ENCODE data around the gene FREY1. TPM values are rescaled to one million over a fixed set of nuclear protein-coding genes. Genes with fewer than 3 reads are reported as not detected.
A peak's percentile ranks its signal among the peaks of the same experiment; 100 is the strongest.

FREY1 gene, protein sequence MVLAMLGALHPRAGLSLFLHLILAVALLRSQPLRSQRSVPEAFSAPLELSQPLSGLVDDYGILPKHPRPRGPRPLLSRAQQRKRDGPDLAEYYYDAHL
- 0.88 and 1.8 TPM in 2 replicates for total RNA-seq

DNA sequence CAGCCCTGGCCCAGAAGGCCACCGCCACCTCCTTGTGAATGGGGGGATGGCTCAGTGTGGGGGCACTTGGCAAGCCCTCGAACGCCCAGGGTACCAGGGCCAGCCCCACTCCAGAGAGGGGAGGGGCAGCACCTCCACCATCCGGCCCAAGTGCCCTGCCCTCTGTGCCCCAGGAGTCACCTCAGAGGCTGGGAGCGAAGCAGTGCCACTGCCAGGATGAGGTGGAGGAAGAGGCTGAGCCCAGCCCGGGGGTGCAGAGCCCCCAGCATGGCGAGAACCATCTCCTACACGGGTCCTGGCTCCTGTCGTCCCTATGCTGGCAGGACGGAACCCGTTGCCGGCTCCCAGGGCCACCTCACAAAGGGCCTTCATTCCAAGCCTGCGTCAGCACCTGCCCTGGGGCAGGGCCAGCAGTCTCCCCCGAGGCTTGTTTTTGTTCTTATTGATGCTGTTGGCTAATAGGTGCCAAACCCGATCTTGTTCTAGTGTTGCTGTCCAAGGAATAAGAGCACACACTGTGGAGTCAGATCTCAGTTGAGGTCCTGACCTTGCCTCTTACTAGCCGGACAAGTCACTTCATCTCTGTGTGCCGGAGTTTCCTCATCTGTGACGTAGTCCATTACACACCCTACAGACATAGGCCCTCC lies at the start of gene FREY1:
FREY1 (minus strand) TSS at position 307 of the 647 bp plus-strand sequence; CDS start at position 281, 26 bp downstream.
- TF ChIP-seq, protein P1, sequence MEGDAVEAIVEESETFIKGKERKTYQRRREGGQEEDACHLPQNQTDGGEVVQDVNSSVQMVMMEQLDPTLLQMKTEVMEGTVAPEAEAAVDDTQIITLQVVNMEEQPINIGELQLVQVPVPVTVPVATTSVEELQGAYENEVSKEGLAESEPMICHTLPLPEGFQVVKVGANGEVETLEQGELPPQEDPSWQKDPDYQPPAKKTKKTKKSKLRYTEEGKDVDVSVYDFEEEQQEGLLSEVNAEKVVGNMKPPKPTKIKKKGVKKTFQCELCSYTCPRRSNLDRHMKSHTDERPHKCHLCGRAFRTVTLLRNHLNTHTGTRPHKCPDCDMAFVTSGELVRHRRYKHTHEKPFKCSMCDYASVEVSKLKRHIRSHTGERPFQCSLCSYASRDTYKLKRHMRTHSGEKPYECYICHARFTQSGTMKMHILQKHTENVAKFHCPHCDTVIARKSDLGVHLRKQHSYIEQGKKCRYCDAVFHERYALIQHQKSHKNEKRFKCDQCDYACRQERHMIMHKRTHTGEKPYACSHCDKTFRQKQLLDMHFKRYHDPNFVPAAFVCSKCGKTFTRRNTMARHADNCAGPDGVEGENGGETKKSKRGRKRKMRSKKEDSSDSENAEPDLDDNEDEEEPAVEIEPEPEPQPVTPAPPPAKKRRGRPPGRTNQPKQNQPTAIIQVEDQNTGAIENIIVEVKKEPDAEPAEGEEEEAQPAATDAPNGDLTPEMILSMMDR (IDR thresholded peaks at IDR 0.05; ENCODE audit: extremely low read depth, low read depth, low read length), result no peak
- DNase-seq (ENCODE audit: insufficient read length, low spot score, missing footprints), result peak; percentile 83
- peaks cover 6% of the 10 kb centered on the region for H4K20me1 ChIP-seq (ENCODE audit: insufficient read depth, low read length)
- no peak within 1 kb of the TSS for H2AFZ ChIP-seq (ENCODE audit: low read length)
- H3K4me1 ChIP-seq (ENCODE audit: insufficient read depth, low read length), result no peaks in the 10 kb centered on the region
- peaks cover 11% of the 10 kb centered on the region for H3K36me3 ChIP-seq (ENCODE audit: insufficient read depth, low read length)
- H3K27ac ChIP-seq (ENCODE audit: low read depth, low read length), result no peak within 1 kb of the TSS
- no peaks in the 10 kb centered on the region for H3K27me3 ChIP-seq (ENCODE audit: insufficient read depth, low read length)
- no peaks in the 10 kb centered on the region for H3K79me2 ChIP-seq (ENCODE audit: insufficient read depth, low read length)
- no peaks in the 10 kb centered on the region for H3K9me3 ChIP-seq (ENCODE audit: low read depth, low read length)
- H3K4me3 ChIP-seq (ENCODE audit: insufficient read depth, low read length), result no peak within 1 kb of the TSS
- no peak within 1 kb of the TSS for H3K4me2 ChIP-seq (ENCODE audit: insufficient read depth, low read length)

DNA sequence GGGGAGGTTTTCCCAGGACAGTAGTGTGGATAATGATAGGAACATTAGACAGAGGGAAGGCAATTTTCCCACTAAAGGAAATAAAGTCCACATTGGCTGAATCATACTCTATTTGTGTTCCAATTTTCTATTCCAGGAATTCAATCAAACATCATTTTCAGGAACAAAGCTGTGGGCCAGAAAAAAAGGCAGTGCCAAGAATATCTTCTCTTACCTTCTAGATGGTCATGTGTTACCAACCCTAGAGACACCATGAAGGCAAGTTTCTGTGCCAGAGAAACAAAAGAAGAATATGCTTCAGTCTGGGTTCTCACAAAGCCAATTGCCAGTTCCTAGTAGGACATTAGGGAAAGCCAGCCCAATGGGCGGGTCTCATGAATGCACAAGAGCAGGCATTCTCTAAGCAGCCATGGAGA lies 42.9 kb upstream of the FREY1 start:
- no peaks in the 10 kb centered on the region for H3K4me1 ChIP-seq (ENCODE audit: insufficient read depth, low read length)
- H3K79me2 ChIP-seq (ENCODE audit: insufficient read depth, low read length), result no peaks in the 10 kb centered on the region
- TF ChIP-seq, protein P1 (IDR thresholded peaks at IDR 0.05; ENCODE audit: extremely low read depth, low read depth, low read length), result no peak
- peak; percentile 52 for DNase-seq (ENCODE audit: insufficient read length, low spot score, missing footprints)
- H3K4me3 ChIP-seq (ENCODE audit: insufficient read depth, low read length), result no peak overlapping the region
- H3K4me2 ChIP-seq (ENCODE audit: insufficient read depth, low read length), result no peak overlapping the region
- H2AFZ ChIP-seq (ENCODE audit: low read length), result no peak overlapping the region
- no peaks in the 10 kb centered on the region for H3K27me3 ChIP-seq (ENCODE audit: insufficient read depth, low read length)
- H4K20me1 ChIP-seq (ENCODE audit: insufficient read depth, low read length), result no peaks in the 10 kb centered on the region
- peaks cover 35% of the 10 kb centered on the region for H3K36me3 ChIP-seq (ENCODE audit: insufficient read depth, low read length)
- no peaks in the 10 kb centered on the region for H3K9me3 ChIP-seq (ENCODE audit: low read depth, low read length)
- H3K27ac ChIP-seq (ENCODE audit: low read depth, low read length), result no peak overlapping the region

DNA sequence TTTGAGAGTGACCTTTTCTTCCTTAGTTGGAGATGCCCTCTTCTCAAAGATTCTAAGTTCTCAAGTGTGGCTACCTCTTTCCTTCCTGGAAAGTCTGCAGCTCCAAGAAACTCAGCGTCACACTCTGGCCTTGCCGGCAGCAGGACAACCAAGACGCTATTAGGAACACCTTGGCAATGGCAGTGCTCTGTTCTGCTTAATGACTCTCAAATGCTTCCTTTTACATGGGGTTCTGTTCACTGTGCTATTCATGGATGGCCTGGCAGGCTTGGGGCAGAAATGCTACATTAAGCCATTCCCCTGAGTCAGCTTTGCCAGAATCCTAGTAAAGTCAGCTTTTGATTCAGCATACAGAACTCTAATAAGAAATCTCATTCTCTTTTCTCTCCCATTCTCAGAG lies 41.3 kb upstream of the FREY1 start:
- Histone ChIP-seq H3K27ac (ENCODE audit: low read depth, low read length) (no peak overlapping the region), H3K4me1 (ENCODE audit: insufficient read depth, low read length) (no peaks in the 10 kb centered on the region)
- TF ChIP-seq, protein P1 (IDR thresholded peaks at IDR 0.05; ENCODE audit: extremely low read depth, low read depth, low read length), result no peak

DNA sequence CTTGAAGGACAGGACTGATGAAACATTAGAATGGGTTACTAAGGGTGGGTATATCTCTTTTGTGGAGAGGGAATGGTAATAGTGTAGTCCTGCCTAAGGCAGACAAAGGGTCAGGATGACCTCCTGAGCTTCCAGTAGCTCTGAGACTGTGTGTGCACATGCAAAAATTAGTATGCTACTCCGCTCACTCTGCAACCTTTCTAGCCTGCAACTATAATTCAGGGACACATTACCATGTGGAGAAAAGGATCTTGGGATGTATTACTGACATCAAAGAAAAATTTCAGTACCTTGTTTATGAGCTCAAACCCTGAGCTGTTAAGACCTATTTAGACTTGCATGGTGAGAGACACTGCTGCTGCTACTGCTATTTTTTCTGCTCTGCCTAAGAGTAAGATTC lies 40.8 kb upstream of the FREY1 start:
- H3K36me3 ChIP-seq (ENCODE audit: insufficient read depth, low read length), result peaks cover 40% of the 10 kb centered on the region
- no peaks in the 10 kb centered on the region for H3K9me3 ChIP-seq (ENCODE audit: low read depth, low read length)
- H4K20me1 ChIP-seq (ENCODE audit: insufficient read depth, low read length), result no peaks in the 10 kb centered on the region
- no peak overlapping the region for H3K4me2 ChIP-seq (ENCODE audit: insufficient read depth, low read length)
- TF ChIP-seq, protein P1 (IDR thresholded peaks at IDR 0.05; ENCODE audit: extremely low read depth, low read depth, low read length), result no peak
- no peak overlapping the region for H3K4me3 ChIP-seq (ENCODE audit: insufficient read depth, low read length)
- no peak for DNase-seq (ENCODE audit: insufficient read length, low spot score, missing footprints)
- no peak overlapping the region for H3K27ac ChIP-seq (ENCODE audit: low read depth, low read length)
- H2AFZ ChIP-seq (ENCODE audit: low read length), result no peak overlapping the region
- no peaks in the 10 kb centered on the region for H3K79me2 ChIP-seq (ENCODE audit: insufficient read depth, low read length)
- no peaks in the 10 kb centered on the region for H3K27me3 ChIP-seq (ENCODE audit: insufficient read depth, low read length)
- H3K4me1 ChIP-seq (ENCODE audit: insufficient read depth, low read length), result no peaks in the 10 kb centered on the region

More for the DNA sequence above, 41.3 kb upstream of the FREY1 start:
- peaks cover 40% of the 10 kb centered on the region for H3K36me3 ChIP-seq (ENCODE audit: insufficient read depth, low read length)
- no peak overlapping the region for H3K4me2 ChIP-seq (ENCODE audit: insufficient read depth, low read length)
- DNase-seq (ENCODE audit: insufficient read length, low spot score, missing footprints), result no peak
- H3K9me3 ChIP-seq (ENCODE audit: low read depth, low read length), result no peaks in the 10 kb centered on the region
- H3K27me3 ChIP-seq (ENCODE audit: insufficient read depth, low read length), result no peaks in the 10 kb centered on the region
- no peaks in the 10 kb centered on the region for H3K79me2 ChIP-seq (ENCODE audit: insufficient read depth, low read length)
- H2AFZ ChIP-seq (ENCODE audit: low read length), result no peak overlapping the region
- H4K20me1 ChIP-seq (ENCODE audit: insufficient read depth, low read length), result no peaks in the 10 kb centered on the region
- H3K4me3 ChIP-seq (ENCODE audit: insufficient read depth, low read length), result no peak overlapping the region

Data from osteoblast (primary cell).